HepG2 (cell line): ENCODE measurements around the gene ACSF3. TPM values are rescaled to one million over a fixed set of nuclear protein-coding genes. Genes with fewer than 3 reads are reported as not detected.
A peak's percentile ranks its signal among the peaks of the same experiment; 100 is the strongest.

Source experiments
- CENPX ChIP-seq: sonication (generic); formaldehyde crosslinking; IDR thresholded peaks from 2 replicates; pipeline ENCODE4 v1.9.0; 2021; ENCODE audit warnings: mild to moderate bottlenecking, missing genetic modification reagents, moderate library complexity
- REXO4 ChIP-seq: sonication (generic); formaldehyde crosslinking; IDR thresholded peaks from 2 replicates; pipeline ENCODE4 v1.8.0; 2022; ENCODE audit warnings: missing genetic modification reagents, mild to moderate bottlenecking, borderline replicate concordance
- RFX3 ChIP-seq: IDR thresholded peaks from 2 replicates; pipeline ENCODE4 v1.6.1; 2016; ENCODE audit warnings: missing biosample characterization, missing genetic modification reagents
- SNAI1 ChIP-seq: sonication (generic); formaldehyde crosslinking; IDR thresholded peaks from 2 replicates; pipeline ENCODE4 v1.5.0; 2020; ENCODE audit warnings: mild to moderate bottlenecking, missing genetic modification reagents, borderline replicate concordance
- ZBTB40 ChIP-seq, 2 experiments: fragments of 450-650 bp in 1 of 2; sonication (generic) in 1 of 2; formaldehyde crosslinking in 1 of 2; IDR thresholded peaks; 2 replicates each; pipeline versions ENCODE4 v1.6.1 to v1.8.0; 2016 to 2022; ENCODE audit warnings: antibody characterized with exemption in 1 of 2, mild to moderate bottlenecking in 1 of 2, missing genetic modification reagents in 1 of 2
- ZNF317 ChIP-seq: sonication (generic); formaldehyde crosslinking; IDR thresholded peaks from 2 replicates; pipeline ENCODE4 v1.5.0; 2020; ENCODE audit warnings: mild to moderate bottlenecking, missing genetic modification reagents
- ZNF407 ChIP-seq: sonication (generic); formaldehyde crosslinking; IDR thresholded peaks from one replicate; pipeline ENCODE4 v1.5.1; 2020; ENCODE audit warnings: mild to moderate bottlenecking, missing genetic modification reagents; ENCODE audit errors: not compliant biosample characterization
- ZNF547 ChIP-seq: sonication (generic); formaldehyde crosslinking; IDR thresholded peaks from 2 replicates; pipeline ENCODE4 v1.5.1; 2020; ENCODE audit warnings: mild to moderate bottlenecking, missing genetic modification reagents
- ZNF670 ChIP-seq: sonication (generic); formaldehyde crosslinking; IDR thresholded peaks from 2 replicates; pipeline ENCODE4 v1.8.0; 2022; ENCODE audit warnings: mild to moderate bottlenecking, missing genetic modification reagents, borderline replicate concordance
- ZSCAN31 ChIP-seq: sonication (generic); formaldehyde crosslinking; IDR thresholded peaks from 2 replicates; pipeline ENCODE4 v1.5.0; 2020; ENCODE audit warnings: low read depth, mild to moderate bottlenecking, missing genetic modification reagents
- polyA plus RNA-seq, 8 experiments: library from polyadenylated mRNA; depleted of rRNA in 3 of 8; stranded (reverse) in 7 of 8; unstranded in 1 of 8; fragments of >200 nt; fragmentation: Illumina TruSeq in 4 of 8; extraction: Trizol in 4 of 8; gene quantifications; 2 replicates each; pipeline versions ENCODE4 v1.2.1 to v1.2.3, GENCODE V29; 2011 to 2016; ENCODE audit warnings: low read depth in 4 of 8, missing spikeins in 1 of 8, mixed read lengths in 1 of 8; ENCODE audit not compliant: insufficient read depth in 1 of 8
- total RNA-seq, 5 experiments: library from RNA; depleted of rRNA; stranded (reverse); fragments of >200 nt; fragmentation: Illumina TruSeq; extraction: Trizol; gene quantifications; 2 replicates each; pipeline ENCODE4 v1.2.3, GENCODE V29; 2016; ENCODE audit warnings: low read depth in 1 of 5

The ACSF3 gene
- total and polyA plus RNA-seq, 2 of the 13 experiments (the other 11 are each of a cell fraction or from before 2014, with no cell fraction given): 14.9 to 30.6 TPM

DNA sequence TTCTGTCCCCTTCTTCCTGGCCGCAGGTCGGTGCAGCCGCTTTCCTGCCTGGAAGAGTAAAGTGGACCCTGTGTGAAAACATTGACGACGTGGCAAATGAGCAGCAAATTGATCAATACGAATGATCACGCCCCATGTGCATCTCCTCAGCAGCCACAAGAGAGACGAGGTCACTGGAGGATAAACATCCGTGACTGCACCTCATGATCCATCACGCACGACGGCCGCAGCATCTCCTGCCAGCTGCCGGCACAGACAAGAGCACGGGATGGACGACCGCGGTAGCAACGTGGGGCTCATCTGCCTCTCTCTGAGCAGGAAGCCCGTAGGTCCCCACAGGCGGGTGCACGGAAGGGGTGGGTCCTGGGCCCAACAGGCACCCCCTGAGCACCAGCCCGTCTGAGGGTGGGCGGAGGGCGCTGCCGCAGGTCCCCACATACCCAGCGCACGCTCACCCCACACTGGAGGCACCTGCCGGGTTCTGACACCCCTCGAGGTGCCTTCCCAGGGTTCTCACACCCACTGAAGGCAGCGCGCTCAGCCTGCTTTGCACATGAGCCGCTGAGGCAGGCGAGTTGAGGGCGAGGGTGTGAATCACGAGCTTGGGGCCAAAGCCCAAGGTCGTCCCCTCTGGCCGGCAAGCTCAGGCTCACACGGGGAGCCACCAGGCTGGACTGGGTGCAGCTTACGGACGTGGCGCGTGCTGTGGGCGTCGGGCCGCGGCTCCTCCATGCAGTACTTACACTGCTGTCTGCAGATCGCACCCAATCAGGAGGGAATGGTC lies 65.6 kb downstream of the ACSF3 start (continued):
- TF ChIP-seq ZNF407: peak; percentile 98
- TF ChIP-seq ZNF317: no peak; the same call in 1 of the 2 replicates
- peak; percentile 100 for TF ChIP-seq ZNF670 (CRISPR knock-in tag)
- no peak for TF ChIP-seq CENPX (CRISPR knock-in tag)
- peak; percentile 94; the same call in 1 of the 2 replicates for TF ChIP-seq REXO4 (CRISPR knock-in tag)
- peak; percentile 98 for TF ChIP-seq ZNF547 (CRISPR knock-in tag)
- no peak for TF ChIP-seq ZBTB40 (IDR thresholded peaks at IDR 0.05)
- TF ChIP-seq ZBTB40 (CRISPR knock-in tag; IDR thresholded peaks at IDR 0.05): peak; percentile 78; the same call in 1 of the 2 replicates
- TF ChIP-seq ZSCAN31 (CRISPR knock-in tag): no peak
- TF ChIP-seq SNAI1 (CRISPR knock-in tag): no peak
- no peak for TF ChIP-seq RFX3 (CRISPR knock-in tag)
